Measurements from ENCODE around the gene HOXC11.

GRCh38 chr12:53978477-53979356 lies 5.8 kb downstream of the HOXC11 start:
- TF ChIP-seq CTCF (IDR thresholded peaks at IDR 0.05), result no peak
- no peak for TF ChIP-seq POLR2A (IDR thresholded peaks at IDR 0.05)
